Endothelial cell of umbilical vein (primary cell): ENCODE results near the gene SSRP1. TPM values are rescaled to one million over a fixed set of nuclear protein-coding genes. Genes with fewer than 3 reads are reported as not detected.

ENCODE experiments used
- BruUV-seq: library from RNA; stranded (reverse); fragments of 400-500 nt; replicated peaks from 2 replicates; lab custom pipeline; 2021; lab: Mats Ljungman, UMichigan
- CTCF ChIA-PET: fragments of 300-600, 350-600 bp; sonication (Branson Sonifier 250); formaldehyde crosslinking; loops from one replicate; lab custom pipeline; 2021; ENCODE audit warnings: antibody characterized with exemption, inconsistent platforms; lab: Charles Lee
- POLR2A ChIA-PET: fragments of 300-600, 350-600 bp; sonication (Branson Sonifier 250); formaldehyde crosslinking; loops from one replicate; lab custom pipeline; 2021; ENCODE audit warnings: antibody characterized with exemption, inconsistent platforms; lab: Charles Lee
- DNase-seq: peaks from one replicate; pipeline ENCODE4 v3.0.0-alpha.2; 2011; ENCODE audit warnings: low read depth, low spot score
- FAIRE-seq: peaks from 2 replicates; lab custom pipeline; 2011; peaks lifted over from hg19 to GRCh38; lab: Jason Lieb, UNC
- H2AFZ ChIP-seq: 2 replicates; pipeline ENCODE4 v1.6.0; 2012; ENCODE audit warnings: low read depth, low read length, control low read depth, inconsistent platforms
- H3K27ac ChIP-seq: 2 replicates; pipeline ENCODE4 v1.5.1; 2011; ENCODE audit warnings: low read depth, mild to moderate bottlenecking, control low read depth, low read length, moderate library complexity; ENCODE audit not compliant: insufficient read depth
- H3K27me3 ChIP-seq, 2 experiments: 2 replicates each; pipeline versions ENCODE4 v1.6.0 to v1.6.1; 2011; ENCODE audit warnings: low read length in 2 of 2, mixed read lengths in 1 of 2; ENCODE audit not compliant: control insufficient read depth in 2 of 2, insufficient read depth in 2 of 2
- H3K36me3 ChIP-seq, 2 experiments: 2 replicates in 1 of 2; 3 replicates in 1 of 2; pipeline ENCODE4 v1.5.1; 2011; ENCODE audit warnings: low read length in 2 of 2, mild to moderate bottlenecking in 1 of 2, moderate library complexity in 1 of 2; ENCODE audit not compliant: control insufficient read depth in 2 of 2, insufficient read depth in 2 of 2; ENCODE audit errors: extremely low read depth in 1 of 2
- H3K4me1 ChIP-seq: 3 replicates; pipeline ENCODE4 v1.5.1; 2011; ENCODE audit warnings: mild to moderate bottlenecking, low read length; ENCODE audit not compliant: control insufficient read depth, insufficient read depth; ENCODE audit errors: extremely low read depth
- H3K4me2 ChIP-seq: 2 replicates; pipeline ENCODE4 v1.6.1; 2011; ENCODE audit warnings: low read length, control low read depth, mixed read lengths; ENCODE audit not compliant: insufficient read depth
- H3K4me3 ChIP-seq, 3 experiments: fragments of 200-600 bp in 1 of 3; sonication (generic), shearing (Covaris generic) in 1 of 3; replicated peaks in 1 of 3; 2 replicates each; pipeline ENCODE4 v1.5.1; 2011 to 2016; ENCODE audit warnings: control low read depth in 3 of 3, low read length in 3 of 3, mild to moderate bottlenecking in 2 of 3, inconsistent platforms in 1 of 3, low read depth in 1 of 3, moderate library complexity in 1 of 3; ENCODE audit not compliant: insufficient read depth in 1 of 3
- H3K79me2 ChIP-seq: 2 replicates; pipeline ENCODE4 v1.6.0; 2012; ENCODE audit warnings: low read length, inconsistent platforms; ENCODE audit not compliant: control insufficient read depth, insufficient read depth
- H3K9ac ChIP-seq: replicated peaks from 2 replicates; pipeline ENCODE3; 2011; ENCODE audit warnings: low read length, control low read depth; ENCODE audit not compliant: insufficient read depth; ENCODE audit errors: extremely low read depth
- H3K9me1 ChIP-seq: replicated peaks from 3 replicates; pipeline ENCODE4 v1.6.0; 2011; ENCODE audit warnings: mild to moderate bottlenecking, low read length; ENCODE audit not compliant: control insufficient read depth, insufficient read depth; ENCODE audit errors: extremely low read depth
- H3K9me3 ChIP-seq: replicated peaks from 2 replicates; pipeline ENCODE4 v1.5.1; 2012; ENCODE audit warnings: low read length, inconsistent platforms; ENCODE audit not compliant: control insufficient read depth, insufficient read depth
- H4K20me1 ChIP-seq: replicated peaks from 2 replicates; pipeline ENCODE3; 2011; ENCODE audit warnings: mild to moderate bottlenecking, low read length; ENCODE audit not compliant: control insufficient read depth, insufficient read depth; ENCODE audit errors: extremely low read depth
- CTCF ChIP-seq, 2 donors: IDR thresholded peaks; 1 replicate in 1 of 2; 2 replicates in 1 of 2; pipeline ENCODE4 v1.5.1; 2011; ENCODE audit warnings: low read length in 2 of 2, mild to moderate bottlenecking in 2 of 2, moderate library complexity in 2 of 2, control low read depth in 1 of 2, inconsistent platforms in 1 of 2, low read depth in 1 of 2; ENCODE audit not compliant: insufficient read depth in 1 of 2; ENCODE audit errors: extremely low read depth in 1 of 2
- EZH2 ChIP-seq: IDR thresholded peaks from 2 replicates; pipeline ENCODE4 v1.6.1; 2012; ENCODE audit warnings: borderline replicate concordance, low read depth, mild to moderate bottlenecking, moderate library complexity, low read length, inconsistent platforms; ENCODE audit not compliant: severe bottlenecking
- FOS ChIP-seq: IDR thresholded peaks from 2 replicates; pipeline ENCODE4 v1.6.1; 2011; ENCODE audit warnings: mild to moderate bottlenecking, low read length, moderate library complexity, borderline replicate concordance; ENCODE audit not compliant: insufficient read depth
- GATA2 ChIP-seq: IDR thresholded peaks from 2 replicates; pipeline ENCODE4 v1.7.0; 2011; ENCODE audit warnings: low read depth, mild to moderate bottlenecking, moderate library complexity, mixed read lengths, low read length; ENCODE audit not compliant: insufficient read length, insufficient read depth
- JUN ChIP-seq: IDR thresholded peaks from 2 replicates; pipeline ENCODE4 v1.6.1; 2011; ENCODE audit warnings: borderline replicate concordance, low read depth; ENCODE audit not compliant: insufficient read length, insufficient read depth
- MAX ChIP-seq: IDR thresholded peaks from 2 replicates; pipeline ENCODE4 v1.6.1; 2011; ENCODE audit not compliant: insufficient read depth, insufficient read length
- MYC ChIP-seq: IDR thresholded peaks from one replicate; pipeline ENCODE4 v1.6.1; 2011; ENCODE audit warnings: mild to moderate bottlenecking, low read depth, low read length
- POLR2A ChIP-seq: IDR thresholded peaks from 2 replicates; pipeline ENCODE4 v1.6.1; 2012; ENCODE audit warnings: low read depth, mild to moderate bottlenecking, control low read depth, low read length
- POLR2AphosphoS5 ChIP-seq: IDR thresholded peaks from 2 replicates; pipeline ENCODE4 v1.6.1; 2012; ENCODE audit warnings: low read depth, mild to moderate bottlenecking, control low read depth, low read length, moderate library complexity; ENCODE audit not compliant: insufficient read depth
- dilution Hi-C: fragments of 300-500 bp; cut with MboI; formaldehyde crosslinking; loops from one replicate; pipeline ENCODE4 v1.15.0; 2019; ENCODE audit warnings: low sequenced_read_pairs; ENCODE audit not compliant: extremely low pct_ligation_motif_present
- intact Hi-C: fragments of 100-400 bp; cut with micrococcal nuclease; formaldehyde crosslinking; loops from one replicate; pipeline ENCODE4 v1.10.0; 2022
- polyA plus RNA-seq, 4 experiments: library from polyadenylated mRNA; depleted of rRNA in 3 of 4; stranded (reverse) in 3 of 4; unstranded in 1 of 4; fragments of >200 nt; gene quantifications; 2 replicates each; pipeline versions ENCODE4 v1.2.1 to v1.2.3, GENCODE V29; 2011 to 2012; ENCODE audit warnings: missing spikeins in 1 of 4
- total RNA-seq: library from RNA; stranded (reverse); gene quantifications from 2 replicates; pipeline ENCODE4 v1.2.3, GENCODE V29; 2021

Gene SSRP1
- total and polyA plus RNA-seq, 2 donors (not counting 3 experiments of a cell fraction or from before 2014, with no cell fraction given), result 130 to 146 TPM

- dilution Hi-C loops (no loop called here), intact Hi-C loops (loop anchor here (1.0 to 2.0 kb wide), 6 partner anchors 29 to 437 kb away; partner anchors contain the start of gene TNKS1BP1)
- Histone ChIP-seq H3K4me1 (peaks cover 32% of the 10 kb centered on the region), H3K27me3 (no peaks in the 10 kb centered on the region), H3K27ac (no peak overlapping the region), H2AFZ (no peak overlapping the region), H3K4me2 (no peak overlapping the region), H3K79me2 (no peaks in the 10 kb centered on the region), H3K36me3 (no peaks in the 10 kb centered on the region), H3K4me3 (no peak overlapping the region), H3K9me1 (no peaks in the 10 kb centered on the region), H3K9me3 (no peaks in the 10 kb centered on the region), H4K20me1 (no peaks in the 10 kb centered on the region), H3K9ac (no peak overlapping the region)
- FAIRE-seq, result no peak
- BruUV-seq, result no TSS peak
- CTCF ChIA-PET, result interaction anchor here (0.5 to 8.4 kb wide), 10 partner anchors 9 to 438 kb away, joined by 3 to 116 read pairs (median 6); no protein-coding TSS in a partner anchor
- DNase-seq, result no peak
- TF ChIP-seq POLR2AphosphoS5 (no peak), JUN (no peak), GATA2 (no peak), MAX (no peak), FOS (no peak), CTCF (IDR thresholded peaks at IDR 0.05; ENCODE audit: extremely low read depth in 1 of 2, insufficient read depth in 1 of 2, low read depth in 1 of 2, low read length in 2 of 2) (no peak), POLR2A (no peak), EZH2 (no peak), MYC (no peak)
- POLR2A ChIA-PET, result no interaction called here
These were observed 57.0 kb downstream of the SSRP1 start for GRCh38 chr11:57278721-57279095.
